NCI-H146 (cell line): ENCODE data around the gene CCDC63.
"Not testable (repeated sequence)": the region's sequence is repeated elsewhere in the genome, so short reads cannot be mapped to it uniquely, and the experiment has no call there.

Experiments used
- DNase-seq: peaks from one replicate; lab custom pipeline; 2025; lab: John Stamatoyannopoulos, UW

CCDC63 gene

GRCh38 chr12:110844551-110845338 lies 2.0 kb upstream of the CCDC63 start:
- DNase-seq: no peak

DNA sequence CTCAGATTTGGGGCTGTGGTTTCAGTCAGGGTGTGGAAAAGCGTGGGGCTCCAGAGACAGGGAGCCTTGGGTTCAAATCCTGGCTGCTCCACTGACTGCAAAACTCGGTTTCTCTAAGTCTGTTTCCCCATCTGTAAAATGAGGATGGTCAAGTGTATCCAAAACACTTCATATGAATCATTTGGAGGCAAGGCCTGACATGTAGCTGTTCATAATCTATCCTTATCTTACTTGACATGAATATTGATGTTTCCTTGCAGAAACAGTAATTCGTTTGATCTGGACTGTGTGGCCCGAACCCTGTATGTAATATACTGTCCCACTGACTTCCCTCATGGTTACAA lies 1.5 kb upstream of the CCDC63 start:
- no peak for DNase-seq

DNA sequence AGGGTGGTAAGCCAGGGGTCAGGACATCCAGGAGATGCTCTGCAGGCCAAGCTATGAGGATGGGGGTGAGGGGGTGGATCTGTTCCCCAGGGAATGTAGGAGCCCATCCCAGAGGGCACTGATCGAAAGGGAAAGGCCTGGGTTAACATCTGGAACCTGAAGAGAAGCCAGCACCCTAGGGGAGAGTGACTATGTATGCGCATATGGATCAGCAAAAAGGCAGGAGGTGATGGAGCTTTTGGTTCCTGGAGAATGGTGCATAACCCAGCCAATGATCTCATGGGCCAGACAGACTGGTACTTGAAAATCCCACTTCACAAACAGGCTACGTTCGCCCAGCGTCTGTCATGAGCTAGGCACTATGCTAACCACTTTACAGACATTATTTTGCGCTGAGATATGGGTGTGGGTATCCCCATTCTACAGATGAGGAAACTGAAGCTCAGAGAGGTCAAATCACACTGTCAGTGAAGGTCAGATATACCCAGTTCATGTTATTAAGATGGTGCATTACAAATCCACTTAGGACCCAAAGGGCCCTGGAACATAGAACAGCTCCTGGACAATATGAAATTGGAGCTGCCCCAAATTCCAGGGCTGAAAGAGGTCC lies 1.6 kb downstream of the CCDC63 start:
- no peak for DNase-seq

GRCh38 chr12:110849221-110849620 lies 2.4 kb downstream of the CCDC63 start:
- DNase-seq: no peak

GRCh38 chr12:110849748-110850403 lies 3.1 kb downstream of the CCDC63 start:
- DNase-seq: no peak

DNA sequence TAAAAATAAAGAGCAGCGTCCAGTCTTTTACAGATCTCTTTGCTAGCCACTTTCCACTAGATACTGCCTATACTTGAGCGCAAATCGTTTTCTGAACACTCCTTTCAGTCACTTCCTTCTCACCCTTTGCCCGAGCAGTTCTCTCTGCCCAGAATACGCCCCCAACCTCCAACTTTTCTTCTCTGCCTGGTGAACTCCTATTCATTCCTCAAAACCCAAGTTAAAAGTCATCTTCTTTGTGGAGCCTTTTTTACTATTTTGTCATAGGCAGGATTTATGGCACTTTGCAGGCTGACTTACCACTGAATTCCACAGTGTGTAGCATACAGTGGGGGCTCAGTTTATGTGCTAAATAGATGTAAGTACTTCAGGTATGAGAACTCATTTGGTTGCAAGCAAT lies 4.0 kb downstream of the CCDC63 start:
- no peak for DNase-seq

GRCh38 chr12:110853836-110854235 lies 7.0 kb downstream of the CCDC63 start:
- no peak for DNase-seq

DNA sequence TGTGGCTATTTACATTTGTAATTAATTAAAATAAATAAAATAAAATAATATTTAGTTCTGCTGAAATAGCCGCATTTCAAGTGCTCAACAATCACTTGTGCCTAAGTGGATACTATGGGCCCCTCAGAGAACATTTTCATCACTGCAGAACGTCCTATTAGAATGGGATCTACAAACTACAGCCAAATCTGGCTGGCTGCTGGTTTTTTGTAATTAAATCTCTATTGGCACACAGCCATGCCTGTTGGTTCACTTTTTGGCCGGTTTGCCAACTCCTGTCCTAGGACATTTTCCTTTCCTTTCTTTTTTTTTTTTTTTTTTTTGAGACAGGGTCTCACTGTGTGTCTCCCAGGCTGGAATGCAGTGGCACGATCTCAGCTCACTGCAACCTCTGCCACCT lies 9.8 kb downstream of the CCDC63 start:
- no peak for DNase-seq

- DNase-seq: no peak
These were observed 10.7 kb downstream of the CCDC63 start for GRCh38 chr12:110857528-110857927.

DNA sequence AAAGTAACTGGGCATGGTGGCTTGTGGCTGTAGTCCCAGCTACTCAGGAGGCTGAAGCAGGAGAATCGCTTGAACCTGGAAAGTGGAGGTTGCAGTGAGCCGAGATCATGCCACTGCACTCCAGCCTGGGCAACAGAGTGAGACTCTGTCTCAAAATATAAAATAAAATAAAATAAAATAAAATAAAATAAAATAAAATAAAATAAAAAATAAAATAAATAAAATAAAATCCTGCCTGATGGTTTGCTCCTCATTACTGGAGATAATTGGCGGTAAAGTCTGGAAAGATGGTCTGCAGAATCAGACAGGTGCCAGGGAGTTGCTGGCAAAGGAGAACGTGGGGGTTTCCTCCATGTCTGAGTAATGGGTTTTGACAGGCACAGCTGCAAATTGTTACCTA lies 11.2 kb downstream of the CCDC63 start:
- not testable (repeated sequence) for DNase-seq

DNA sequence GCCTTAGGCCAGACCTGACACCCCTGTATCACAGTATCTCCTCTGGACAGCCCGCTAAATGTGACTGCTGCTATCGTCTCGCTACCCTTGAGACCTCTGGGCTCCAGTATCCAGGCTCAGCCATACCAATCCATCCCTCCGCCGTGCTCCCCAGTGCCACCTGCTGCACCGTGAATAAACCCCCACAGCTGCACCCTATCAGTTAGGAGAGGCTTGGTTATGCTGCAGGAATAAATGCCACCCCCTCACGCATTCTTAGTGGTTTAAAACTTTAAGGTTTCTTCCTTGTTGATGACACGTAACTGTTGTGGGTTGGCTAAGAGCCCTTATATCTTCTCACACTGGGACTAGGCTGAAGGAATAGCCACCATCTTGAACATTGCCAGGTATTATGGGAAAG lies 12.1 kb downstream of the CCDC63 start:
- no peak for DNase-seq

DNA sequence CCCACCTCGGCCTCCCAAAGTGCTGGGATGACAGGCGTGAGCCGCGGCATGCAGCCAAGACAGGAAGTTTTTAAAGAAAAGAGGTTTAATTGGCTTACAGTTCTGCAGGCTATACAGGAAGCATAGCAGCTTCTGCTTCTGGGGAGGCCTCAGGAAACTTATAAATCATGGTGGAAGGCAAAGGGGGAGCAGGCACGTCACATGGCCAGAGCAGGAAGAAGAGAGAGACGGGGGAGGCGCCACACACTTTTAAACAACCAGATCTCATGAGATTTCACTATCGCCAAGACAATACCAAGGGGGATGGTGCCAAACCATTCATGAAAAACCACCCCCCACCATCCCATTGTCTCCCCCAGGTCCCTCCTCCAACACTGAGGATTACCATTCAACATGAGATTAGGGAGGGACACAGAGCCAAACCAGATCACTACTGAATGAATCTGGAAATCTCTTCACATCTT lies 14.1 kb downstream of the CCDC63 start:
- DNase-seq: no peak

- DNase-seq: no peak
These were observed 14.9 kb downstream of the CCDC63 start for GRCh38 chr12:110861729-110862128.

DNA sequence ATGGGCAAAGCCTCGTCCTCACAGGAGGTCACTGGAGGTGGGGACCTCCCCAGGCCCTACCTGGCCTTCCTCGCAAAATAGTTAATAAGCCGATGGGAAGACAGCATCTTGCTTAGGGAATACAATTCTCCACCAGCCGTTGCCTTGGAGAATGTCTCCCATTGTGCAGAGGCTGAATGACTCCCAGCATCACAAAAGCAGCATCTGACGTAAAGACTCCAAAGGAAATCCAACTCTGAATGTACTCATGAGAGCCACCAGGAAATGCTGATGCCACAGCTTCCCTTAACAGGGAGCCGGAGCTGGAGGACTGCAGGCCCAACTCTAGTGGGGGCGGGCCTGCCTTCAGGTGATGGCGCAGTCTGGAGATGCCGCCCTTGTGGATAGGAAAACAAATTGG lies 15.5 kb downstream of the CCDC63 start:
- DNase-seq: no peak

DNA sequence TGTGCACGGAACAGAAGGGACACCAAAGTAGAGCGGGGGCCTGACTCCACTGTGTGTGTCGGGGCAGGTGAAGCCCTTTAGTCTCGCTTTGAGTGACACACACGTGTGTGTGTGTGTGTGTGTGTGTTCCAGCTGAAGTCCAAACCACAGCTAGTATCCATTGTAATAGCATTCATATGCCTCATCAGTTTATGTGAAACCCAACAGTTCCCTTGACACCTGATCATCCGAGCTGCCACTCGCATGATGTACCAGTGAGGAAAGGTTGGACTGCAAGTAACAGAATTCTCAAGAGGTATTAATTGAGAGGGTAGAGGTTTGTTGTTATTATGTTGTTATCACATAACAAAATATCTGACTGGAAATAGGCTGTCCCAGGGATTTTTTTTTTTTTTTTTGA lies 16.4 kb downstream of the CCDC63 start:
- no peak for DNase-seq

DNA sequence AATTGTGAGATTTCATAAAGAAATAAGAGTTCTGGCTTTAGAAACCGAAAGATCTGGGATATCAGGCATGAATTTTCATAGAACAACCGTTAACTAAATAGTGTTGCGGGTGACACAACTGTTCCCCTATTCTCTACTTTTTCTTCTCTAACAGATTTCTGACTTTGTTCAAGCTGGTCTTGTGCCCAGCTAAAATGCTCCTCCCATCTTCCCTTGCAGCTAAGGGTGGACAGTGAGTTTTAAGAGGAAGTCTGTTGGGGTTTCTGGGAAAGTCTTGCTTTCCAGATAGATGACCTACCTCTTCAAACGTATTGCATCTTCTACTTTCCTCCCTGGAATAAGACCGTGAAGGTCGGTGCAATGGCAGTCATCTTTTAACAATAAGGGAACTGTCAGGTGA lies 18.7 kb downstream of the CCDC63 start:
- DNase-seq: no peak

DNA sequence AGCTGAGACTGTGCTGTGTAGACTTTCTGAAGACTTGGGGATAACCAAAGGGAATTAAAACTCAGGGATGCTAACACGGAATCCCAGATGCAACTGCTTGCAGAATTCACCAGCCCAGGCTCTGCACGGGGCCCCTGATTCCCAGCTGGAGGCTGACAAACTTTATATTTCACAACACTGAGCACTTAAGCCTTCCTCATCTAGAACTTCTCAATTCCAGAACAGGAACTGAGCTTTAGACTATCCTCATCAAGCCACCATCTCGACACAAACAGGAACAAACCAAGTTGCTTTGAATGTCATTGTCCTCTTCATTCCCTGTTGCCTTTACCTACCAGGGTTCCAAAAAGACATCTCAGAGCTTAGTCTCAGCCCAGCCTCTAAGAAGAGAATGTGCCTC lies 22.2 kb downstream of the CCDC63 start:
- no peak for DNase-seq

DNA sequence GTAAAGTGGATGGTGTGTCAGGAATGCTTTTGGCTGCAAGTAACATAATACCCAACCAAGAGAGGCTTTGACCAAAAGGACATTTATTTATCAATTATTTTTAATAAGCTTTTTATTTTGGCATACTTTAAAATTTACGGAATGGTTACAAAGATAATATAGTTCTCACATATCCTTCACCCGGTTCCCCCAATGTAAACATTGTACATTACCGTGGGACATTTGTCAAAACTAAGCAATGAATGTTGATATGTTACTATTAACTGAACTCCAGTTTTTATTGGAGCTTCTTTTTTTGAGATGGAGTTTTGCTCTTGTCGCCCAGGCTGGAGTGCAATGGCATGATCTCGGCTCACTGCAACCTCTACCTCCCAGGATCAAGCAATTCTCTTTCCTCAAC lies 23.0 kb downstream of the CCDC63 start:
- no peak for DNase-seq

DNA sequence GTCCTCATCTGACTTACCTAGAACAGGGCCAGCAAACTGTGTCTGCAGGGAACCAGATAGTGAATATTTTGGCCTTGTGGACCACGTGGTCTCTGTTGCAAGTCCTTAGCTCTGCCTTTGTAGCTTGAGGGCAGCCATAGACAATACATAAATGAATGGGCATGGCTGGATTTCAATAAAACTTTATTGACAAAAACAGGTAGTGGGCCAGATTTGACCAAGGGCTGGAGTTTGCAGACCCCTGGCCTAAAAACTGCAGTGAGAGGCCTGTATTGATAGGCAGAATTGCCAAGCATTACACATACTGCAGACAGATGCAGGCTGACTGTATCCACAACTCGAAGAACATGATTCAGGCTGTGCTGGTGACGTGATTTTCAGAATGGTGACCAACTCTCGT lies 25.3 kb downstream of the CCDC63 start:
- no peak for DNase-seq

DNA sequence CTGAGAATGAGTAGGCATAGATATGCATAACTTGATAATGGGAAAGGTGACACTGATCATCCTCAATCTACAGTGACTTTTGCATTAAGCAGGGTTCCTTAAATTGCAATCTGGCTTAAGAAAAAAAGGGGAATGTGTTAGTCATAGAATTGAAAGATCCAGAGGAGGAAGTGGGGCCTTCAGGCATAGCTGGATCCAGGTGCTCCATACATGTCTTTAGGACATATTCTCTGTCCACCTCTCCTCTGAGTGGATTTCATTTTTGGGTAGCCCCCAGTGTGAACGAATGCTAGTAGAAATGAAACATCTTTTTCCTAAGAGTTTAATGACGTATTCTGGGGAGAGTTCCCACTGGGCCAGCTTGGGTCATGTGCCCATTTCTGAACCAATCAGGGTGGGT lies 27.6 kb downstream of the CCDC63 start:
- DNase-seq: no peak

DNA sequence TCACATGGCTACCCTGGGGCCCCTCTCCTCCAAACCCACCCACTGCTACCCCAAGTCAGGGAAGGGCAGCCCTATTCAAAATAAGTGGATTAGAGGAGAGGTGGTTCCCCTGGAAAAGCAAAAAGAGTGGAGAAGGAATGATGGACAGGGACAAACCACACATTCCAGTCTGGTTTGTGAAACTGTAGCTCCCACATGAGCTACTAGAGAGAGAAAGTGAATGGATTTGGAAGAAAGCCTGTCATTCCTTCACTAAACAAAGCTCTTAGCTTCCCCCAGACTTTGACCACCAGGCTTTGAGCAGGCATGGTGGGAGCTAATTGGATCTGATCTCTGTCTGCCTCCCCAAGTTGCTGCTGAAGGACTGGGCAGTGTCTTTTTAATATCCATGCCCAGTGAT lies 28.0 kb downstream of the CCDC63 start:
- no peak for DNase-seq

DNA sequence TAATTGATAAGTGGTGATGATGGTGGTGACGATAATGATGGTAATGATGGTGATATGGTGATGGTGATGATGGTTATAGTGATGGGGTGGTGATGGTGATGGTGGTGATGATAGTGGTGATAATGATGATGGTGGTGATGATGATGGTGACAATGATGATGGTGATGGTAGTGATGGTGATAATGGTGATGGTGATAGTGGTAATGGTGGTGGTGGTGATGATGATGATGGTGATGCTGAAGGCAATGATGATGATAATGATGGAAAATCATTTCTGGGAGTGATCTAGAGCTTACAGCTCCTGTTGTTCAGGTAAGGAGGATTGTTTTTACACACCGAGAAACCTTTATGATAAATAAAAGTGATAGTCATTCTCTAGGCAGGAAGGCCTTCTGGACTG lies 33.9 kb downstream of the CCDC63 start:
- DNase-seq: no peak

DNA sequence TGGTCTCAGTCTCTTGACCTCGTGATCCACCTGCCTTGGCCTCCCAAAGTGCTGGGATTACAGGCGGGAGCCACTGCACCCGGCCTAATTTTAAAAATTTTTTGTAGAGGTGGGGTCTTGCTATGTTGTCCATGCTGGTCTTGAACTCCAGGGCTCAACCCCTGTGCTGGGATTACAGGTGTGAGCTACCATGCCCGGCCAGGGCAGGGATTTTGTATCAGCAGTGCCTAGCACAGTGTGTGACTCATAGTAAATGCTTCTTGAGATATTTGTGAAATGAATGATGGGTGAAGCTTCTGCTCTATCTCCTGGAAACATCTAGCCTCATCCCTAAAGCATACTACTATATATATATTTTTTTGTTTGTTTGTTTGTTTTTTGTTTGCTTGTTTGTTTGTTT lies 36.5 kb downstream of the CCDC63 start:
- no peak for DNase-seq
